LNCAP (cell line): Measurements from ENCODE around the gene SLC17A9.

ENCODE experiments used
- CTCF ChIP-seq: fragments of 450-650 bp; IDR thresholded peaks from 2 replicates; pipeline ENCODE4 v1.5.1; 2017; ENCODE audit warnings: mild to moderate bottlenecking

SLC17A9 gene

GRCh38 chr20:62923669-62924441 lies 28.7 kb upstream of the SLC17A9 start:
- TF ChIP-seq CTCF = no peak

- TF ChIP-seq CTCF = no peak
Observed at GRCh38 chr20:62924442-62925075, 27.9 kb upstream of the SLC17A9 start.

- TF ChIP-seq CTCF = no peak
Observed at GRCh38 chr20:62925076-62925419, 27.5 kb upstream of the SLC17A9 start.

GRCh38 chr20:62925420-62926228 lies 26.9 kb upstream of the SLC17A9 start:
- no peak for TF ChIP-seq CTCF

- peak; percentile 63; the same call in 1 of the 2 replicates for TF ChIP-seq CTCF
Observed at GRCh38 chr20:62926229-62927127, 26.0 kb upstream of the SLC17A9 start, which contains the start of gene DIDO1. Gene DIDO1, minus strand, starts transcription at chr20:62926505.

GRCh38 chr20:62927128-62927705 lies 25.3 kb upstream of the SLC17A9 start:
- no peak for TF ChIP-seq CTCF
